ENCODE results near the gene RASSF7. TPM values are rescaled to one million over a fixed set of nuclear protein-coding genes. Genes with fewer than 3 reads are reported as not detected.

Gene RASSF7
- total and polyA plus RNA-seq, 2 donors (not counting 3 experiments of a cell fraction or from before 2014, with no cell fraction given) = 14.1 to 19.9 TPM

GRCh38 chr11:579830-580601 lies 19.2 kb downstream of the RASSF7 start:
- Histone ChIP-seq H3K4me2 (ENCODE audit: insufficient read depth, low read length) (no peak overlapping the region), H2AFZ (ENCODE audit: low read depth, low read length) (no peak overlapping the region), H3K27me3 (ENCODE audit: control insufficient read depth in 2 of 2, insufficient read depth in 2 of 2, low read length in 2 of 2) (peaks cover 1 to 5% of the 10 kb centered on the region in 2 experiments), H3K9me1 (replicated peaks; ENCODE audit: control insufficient read depth, extremely low read depth, insufficient read depth, low read length) (no peaks in the 10 kb centered on the region), H3K9me3 (replicated peaks; ENCODE audit: control insufficient read depth, insufficient read depth, low read length) (no peaks in the 10 kb centered on the region), H3K79me2 (ENCODE audit: control insufficient read depth, insufficient read depth, low read length) (peaks cover 56% of the 10 kb centered on the region), H4K20me1 (replicated peaks; ENCODE audit: control insufficient read depth, extremely low read depth, insufficient read depth, low read length) (no peaks in the 10 kb centered on the region), H3K27ac (ENCODE audit: insufficient read depth, low read depth, low read length) (no peak overlapping the region), H3K4me3 (replicated peaks in 1 of 3; ENCODE audit: insufficient read depth in 1 of 3, low read depth in 1 of 3, low read length in 3 of 3) (no peak overlapping the region), H3K36me3 (ENCODE audit: control insufficient read depth in 2 of 2, extremely low read depth in 1 of 2, insufficient read depth in 2 of 2, low read length in 2 of 2) (peaks cover 0 to 13% of the 10 kb centered on the region in 2 experiments), H3K9ac (replicated peaks; ENCODE audit: extremely low read depth, insufficient read depth, low read length) (no peak overlapping the region), H3K4me1 (ENCODE audit: control insufficient read depth, extremely low read depth, insufficient read depth, low read length) (peaks cover 14% of the 10 kb centered on the region)
- intact Hi-C loops (cut with micrococcal nuclease) = loop anchor here (5.0 kb wide), 1 partner anchor 32 kb away; no protein-coding TSS in a partner anchor
- ChIA-PET CTCF (no interaction called here), POLR2A (no interaction called here)
- TF ChIP-seq POLR2A (IDR thresholded peaks at IDR 0.05; ENCODE audit: low read depth, low read length) = no peak
- no peak for TF ChIP-seq EZH2 (IDR thresholded peaks at IDR 0.05; ENCODE audit: borderline replicate concordance, low read depth, low read length, severe bottlenecking)
- no peak for TF ChIP-seq POLR2AphosphoS5 (IDR thresholded peaks at IDR 0.05; ENCODE audit: insufficient read depth, low read depth, low read length)
- TF ChIP-seq MAX (IDR thresholded peaks at IDR 0.05; ENCODE audit: insufficient read depth, insufficient read length) = no peak
- TF ChIP-seq CTCF (IDR thresholded peaks at IDR 0.05; ENCODE audit: extremely low read depth in 1 of 2, insufficient read depth in 1 of 2, low read depth in 1 of 2, low read length in 2 of 2) = no peak
- TF ChIP-seq GATA2 (IDR thresholded peaks at IDR 0.05; ENCODE audit: insufficient read depth, insufficient read length, low read depth, low read length) = no peak
- no peak for TF ChIP-seq FOS (IDR thresholded peaks at IDR 0.05; ENCODE audit: borderline replicate concordance, insufficient read depth, low read length)
- no peak for TF ChIP-seq MYC (IDR thresholded peaks at IDR 0.05; ENCODE audit: low read depth, low read length)
- TF ChIP-seq JUN (IDR thresholded peaks at IDR 0.05; ENCODE audit: borderline replicate concordance, insufficient read depth, insufficient read length, low read depth) = no peak
- FAIRE-seq (no peak), DNase-seq (ENCODE audit: low read depth, low spot score) (no peak)
- dilution Hi-C loops (cut with MboI; ENCODE audit: extremely low pct_ligation_motif_present, low sequenced_read_pairs) = no loop called here
- no TSS peak for BruUV-seq (replicated peaks)
